NT2/D1 (cell line): ENCODE results near the gene CHST5.

Experiments used
- DNase-seq: peaks from one replicate; pipeline ENCODE4 v3.0.0-alpha.2; 2011; ENCODE audit warnings: low read depth, low spot score
- H3K27me3 ChIP-seq: 2 replicates; pipeline ENCODE4 v1.6.0; 2011; ENCODE audit warnings: mild to moderate bottlenecking; ENCODE audit not compliant: insufficient read length, insufficient read depth
- H3K36me3 ChIP-seq: 2 replicates; pipeline ENCODE4 v1.6.1; 2011; ENCODE audit warnings: mild to moderate bottlenecking, low read length, mixed read lengths; ENCODE audit not compliant: insufficient read depth, insufficient read length
- H3K4me1 ChIP-seq: 2 replicates; pipeline ENCODE4 v1.5.1; 2011; ENCODE audit not compliant: insufficient read depth, insufficient read length
- H3K4me3 ChIP-seq: 2 replicates; pipeline ENCODE4 v1.5.1; 2011; ENCODE audit warnings: low read depth; ENCODE audit not compliant: insufficient read length
- H3K9ac ChIP-seq: 2 replicates; pipeline ENCODE4 v1.6.0; 2011; ENCODE audit warnings: low read depth; ENCODE audit not compliant: insufficient read length
- H3K9me3 ChIP-seq: 2 replicates; pipeline ENCODE4 v1.5.1; 2011; ENCODE audit warnings: mild to moderate bottlenecking, low read length; ENCODE audit not compliant: insufficient read depth
- SUZ12 ChIP-seq: IDR thresholded peaks from 2 replicates; pipeline ENCODE4 v1.6.1; 2011; ENCODE audit not compliant: insufficient read length, insufficient read depth; ENCODE audit errors: extremely low read depth
- YY1 ChIP-seq: IDR thresholded peaks from 2 replicates; pipeline ENCODE4 v1.6.1; 2011; ENCODE audit not compliant: insufficient read length, insufficient read depth
- ZNF274 ChIP-seq: IDR thresholded peaks from 2 replicates; pipeline ENCODE4 v1.6.1; 2011; ENCODE audit warnings: mild to moderate bottlenecking, low read depth, low read length

The CHST5 gene

DNA sequence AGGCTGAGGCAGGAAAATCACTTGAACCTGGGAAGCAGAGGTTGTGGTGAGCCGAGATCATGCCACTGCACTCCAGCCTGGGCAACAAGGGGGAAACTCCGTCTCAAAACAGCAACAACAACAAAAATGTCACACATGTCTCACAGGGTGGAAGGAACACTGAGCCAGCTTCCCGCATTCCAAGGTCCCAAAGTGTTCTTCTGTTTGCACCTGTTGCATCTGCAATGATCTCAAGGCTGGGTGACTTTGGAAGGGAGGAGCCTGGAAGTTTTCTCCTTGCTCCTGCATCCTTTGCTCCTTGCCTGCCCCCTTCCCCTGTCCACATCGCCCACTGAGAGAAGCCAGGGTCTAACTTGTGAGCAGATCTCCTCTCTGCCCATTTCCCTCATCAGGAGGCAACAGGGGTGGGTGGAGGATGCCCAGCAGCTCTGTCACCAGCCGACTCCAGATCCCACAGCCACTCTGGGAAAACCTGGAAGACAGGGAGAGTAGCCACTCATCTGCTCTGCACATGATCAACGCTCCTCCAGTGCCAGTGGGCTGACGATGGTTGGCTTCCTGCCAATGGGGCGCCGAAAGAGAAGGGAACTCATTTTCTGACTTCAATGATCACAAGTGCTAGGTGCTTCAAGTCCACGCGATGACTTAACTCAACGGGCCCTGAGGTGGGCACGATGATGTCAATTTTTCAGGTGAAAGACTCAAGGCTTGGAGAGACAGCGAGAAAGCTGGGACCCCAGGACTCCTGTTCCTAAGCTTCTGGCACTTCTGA lies 53.3 kb downstream of the CHST5 start:
- no peak for TF ChIP-seq ZNF274
- no peak for TF ChIP-seq YY1
- TF ChIP-seq SUZ12, result no peak
- Histone ChIP-seq H3K36me3 (peaks cover 47% of the 10 kb centered on the region), H3K4me1 (no peaks in the 10 kb centered on the region), H3K4me3 (no peak overlapping the region), H3K9me3 (no peaks in the 10 kb centered on the region), H3K27me3 (no peaks in the 10 kb centered on the region), H3K9ac (no peak overlapping the region)
- no peak for DNase-seq

DNA sequence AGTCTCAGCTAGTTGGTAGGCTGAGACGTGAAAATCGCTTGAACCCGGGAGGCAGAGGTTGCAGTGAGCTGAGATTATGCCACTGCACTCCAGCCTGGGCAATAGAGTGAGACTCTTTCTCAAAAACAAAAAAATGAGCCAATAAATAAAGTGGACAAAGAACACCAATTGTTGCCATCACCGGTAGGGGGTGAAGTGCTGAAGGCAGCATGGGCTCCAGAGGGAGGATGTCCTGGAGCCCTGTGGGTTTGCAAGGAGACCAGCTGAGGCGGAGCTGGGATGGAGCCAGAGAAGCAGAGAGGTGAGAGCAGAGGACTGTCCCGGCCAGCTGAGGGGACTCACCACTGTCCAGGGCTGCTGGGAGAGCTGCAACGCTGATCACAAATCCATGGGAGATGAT lies 54.4 kb downstream of the CHST5 start:
- Histone ChIP-seq H3K4me1 (peaks cover 5% of the 10 kb centered on the region), H3K4me3 (no peak overlapping the region), H3K9me3 (no peaks in the 10 kb centered on the region), H3K9ac (no peak overlapping the region), H3K36me3 (peaks cover 45% of the 10 kb centered on the region), H3K27me3 (no peaks in the 10 kb centered on the region)
- no peak for TF ChIP-seq YY1
- no peak for TF ChIP-seq ZNF274
- TF ChIP-seq SUZ12, result no peak
- no peak for DNase-seq

DNA sequence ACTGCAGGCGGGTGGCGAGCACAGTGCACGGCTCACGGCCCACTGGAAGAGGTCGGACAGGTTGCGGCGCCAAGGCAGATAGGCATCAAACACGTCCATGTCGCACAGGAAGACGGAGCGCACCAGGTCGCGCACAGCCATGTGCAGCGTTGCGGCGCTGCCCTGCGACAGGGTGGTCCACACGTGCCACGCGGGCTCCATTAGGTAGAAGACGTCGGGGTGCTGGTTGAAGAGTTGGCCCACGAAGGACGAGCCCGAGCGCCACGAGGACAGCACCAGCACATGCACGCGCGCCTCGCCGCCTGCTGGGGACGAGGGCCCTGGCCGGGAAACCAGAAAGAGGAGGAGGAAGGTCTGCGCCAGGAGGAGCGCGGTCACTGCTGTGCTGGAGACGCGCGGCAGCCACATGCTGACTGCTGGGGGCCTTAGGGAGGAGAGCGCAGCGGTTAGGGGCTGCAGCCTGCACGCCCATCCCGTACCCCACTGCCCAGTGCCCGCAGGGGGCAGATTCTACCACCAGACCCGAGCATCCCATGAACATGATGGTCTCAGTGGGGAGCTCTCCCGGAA lies 56.4 kb downstream of the CHST5 start:
- Histone ChIP-seq H3K36me3 (peaks cover 45% of the 10 kb centered on the region), H3K4me1 (peaks cover 5% of the 10 kb centered on the region), H3K4me3 (no peak overlapping the region), H3K27me3 (no peaks in the 10 kb centered on the region), H3K9me3 (no peaks in the 10 kb centered on the region), H3K9ac (no peak overlapping the region)
- TF ChIP-seq YY1, result no peak
- no peak for TF ChIP-seq SUZ12
- no peak for TF ChIP-seq ZNF274
- no peak for DNase-seq
